ENCODE data around the gene TMEM119. TPM values are rescaled to one million over a fixed set of nuclear protein-coding genes. Genes with fewer than 3 reads are reported as not detected.

The TMEM119 gene, protein sequence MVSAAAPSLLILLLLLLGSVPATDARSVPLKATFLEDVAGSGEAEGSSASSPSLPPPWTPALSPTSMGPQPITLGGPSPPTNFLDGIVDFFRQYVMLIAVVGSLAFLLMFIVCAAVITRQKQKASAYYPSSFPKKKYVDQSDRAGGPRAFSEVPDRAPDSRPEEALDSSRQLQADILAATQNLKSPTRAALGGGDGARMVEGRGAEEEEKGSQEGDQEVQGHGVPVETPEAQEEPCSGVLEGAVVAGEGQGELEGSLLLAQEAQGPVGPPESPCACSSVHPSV
- 0.68 TPM for polyA plus RNA-seq (2013, experiment 1 of 2)
- polyA plus RNA-seq (2013, experiment 2 of 2): 0.73 TPM

DNA sequence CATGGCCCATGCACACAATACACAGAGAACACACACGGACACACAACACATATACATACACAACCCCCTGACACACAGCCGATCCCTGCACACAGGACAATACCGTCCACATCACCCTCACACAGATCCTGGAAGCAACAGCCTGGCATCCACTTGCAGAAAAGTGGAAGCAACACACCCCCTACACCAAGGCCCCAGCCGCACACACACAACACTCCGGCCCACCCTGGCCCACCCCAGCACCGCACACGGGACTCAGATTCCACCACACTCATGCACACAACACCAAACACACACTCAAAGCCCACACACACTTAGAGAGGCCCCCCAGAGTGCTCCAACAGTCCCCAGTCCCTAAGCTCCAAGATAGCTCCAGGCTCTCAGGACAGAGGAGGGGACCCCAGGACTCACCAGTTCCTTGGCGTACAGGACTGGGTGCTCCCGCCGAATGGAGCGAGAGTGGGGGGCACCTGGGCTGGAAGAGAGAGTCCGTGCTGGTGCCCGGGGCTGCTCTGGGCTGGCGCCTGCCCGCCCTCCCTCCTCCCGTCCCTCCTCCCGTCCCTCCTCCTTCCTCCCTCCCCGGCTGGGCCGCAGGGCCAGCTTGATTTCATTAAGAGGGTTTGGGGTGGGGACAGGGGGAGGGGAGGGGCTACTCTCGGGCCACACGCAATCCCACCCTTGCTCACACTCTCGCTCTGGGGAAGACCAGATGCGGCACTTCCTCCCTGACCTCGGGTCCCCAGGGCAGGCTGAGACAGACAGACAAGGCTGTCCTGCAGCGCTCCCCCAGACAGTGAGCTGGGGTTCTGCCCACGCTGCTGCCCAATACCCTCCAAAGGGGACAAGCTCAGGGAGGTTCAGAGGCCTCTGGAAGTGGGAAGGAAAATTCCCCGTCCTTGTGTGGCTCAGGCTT is at the start of gene TMEM119:
Gene TMEM119 (minus strand): TSS at position 526 of the 913 bp plus-strand sequence. CDS start 5,701 bp downstream, outside the sequence.
- whole genome bisulfite sequencing, 2 donors (ENCODE audit: extremely low coverage in 2 of 2, insufficient read length in 2 of 2, insufficient replicate concordance in 1 of 2): no CpG with 5 or more reads among the region's 27 CpGs
- Histone ChIP-seq H2BK120ac (ENCODE audit: low read depth, low read length) (no peak within 1 kb of the TSS), H3K36me3 (replicated peaks in 1 of 2; ENCODE audit: control insufficient read depth in 2 of 2, insufficient read depth in 2 of 2, low read length in 2 of 2) (no peaks in the 10 kb centered on the region), H3K9me3 (replicated peaks in 1 of 2; ENCODE audit: control insufficient read depth in 2 of 2, insufficient read depth in 1 of 2, low read depth in 1 of 2, low read length in 2 of 2) (no peaks in the 10 kb centered on the region), H3K79me1 (ENCODE audit: low read depth, low read length) (no peaks in the 10 kb centered on the region), H3K27ac (replicated peaks; ENCODE audit: low read length) (no peak within 1 kb of the TSS), H2AFZ (ENCODE audit: low read length) (peak within 1 kb of the TSS; percentile 83), H4K8ac (ENCODE audit: low read depth, low read length) (peak within 1 kb of the TSS; percentile 29), H4K91ac (ENCODE audit: low read depth, low read length, poor library complexity) (peak within 1 kb of the TSS; percentile 38), H3K4me1 (ENCODE audit: control insufficient read depth in 2 of 2, insufficient read depth in 1 of 2, low read depth in 1 of 2, low read length in 2 of 2) (peaks cover 13 to 16% of the 10 kb centered on the region in 2 donors), H2AK5ac (ENCODE audit: low read depth, low read length) (peak within 1 kb of the TSS; percentile 43), H3K23ac (ENCODE audit: low read depth, low read length, poor library complexity) (no peak within 1 kb of the TSS), H2BK15ac (ENCODE audit: low read length) (peak within 1 kb of the TSS; percentile 18), H3K27me3 (ENCODE audit: control insufficient read depth in 3 of 3, insufficient read depth in 3 of 3, low read depth in 1 of 3, low read length in 3 of 3) (no peaks in the 10 kb centered on the region), H3K18ac (ENCODE audit: low read length) (peak within 1 kb of the TSS; percentile 78), H3K4ac (ENCODE audit: low read length) (no peak within 1 kb of the TSS), H3K4me3 (ENCODE audit: low read length in 2 of 2) (peak within 1 kb of the TSS; percentile 8 to 19), H3K4me2 (ENCODE audit: insufficient read depth, low read length, poor library complexity, severe bottlenecking) (no peak within 1 kb of the TSS), H2BK12ac (ENCODE audit: low read length) (peak within 1 kb of the TSS; percentile 63), H2BK5ac (ENCODE audit: low read length) (peak within 1 kb of the TSS; percentile 15), H3K9ac (ENCODE audit: low read depth, low read length, poor library complexity) (no peak within 1 kb of the TSS), H3K14ac (ENCODE audit: low read length) (no peak within 1 kb of the TSS)
- DNase-seq (ENCODE audit: low spot score): no peak

DNA sequence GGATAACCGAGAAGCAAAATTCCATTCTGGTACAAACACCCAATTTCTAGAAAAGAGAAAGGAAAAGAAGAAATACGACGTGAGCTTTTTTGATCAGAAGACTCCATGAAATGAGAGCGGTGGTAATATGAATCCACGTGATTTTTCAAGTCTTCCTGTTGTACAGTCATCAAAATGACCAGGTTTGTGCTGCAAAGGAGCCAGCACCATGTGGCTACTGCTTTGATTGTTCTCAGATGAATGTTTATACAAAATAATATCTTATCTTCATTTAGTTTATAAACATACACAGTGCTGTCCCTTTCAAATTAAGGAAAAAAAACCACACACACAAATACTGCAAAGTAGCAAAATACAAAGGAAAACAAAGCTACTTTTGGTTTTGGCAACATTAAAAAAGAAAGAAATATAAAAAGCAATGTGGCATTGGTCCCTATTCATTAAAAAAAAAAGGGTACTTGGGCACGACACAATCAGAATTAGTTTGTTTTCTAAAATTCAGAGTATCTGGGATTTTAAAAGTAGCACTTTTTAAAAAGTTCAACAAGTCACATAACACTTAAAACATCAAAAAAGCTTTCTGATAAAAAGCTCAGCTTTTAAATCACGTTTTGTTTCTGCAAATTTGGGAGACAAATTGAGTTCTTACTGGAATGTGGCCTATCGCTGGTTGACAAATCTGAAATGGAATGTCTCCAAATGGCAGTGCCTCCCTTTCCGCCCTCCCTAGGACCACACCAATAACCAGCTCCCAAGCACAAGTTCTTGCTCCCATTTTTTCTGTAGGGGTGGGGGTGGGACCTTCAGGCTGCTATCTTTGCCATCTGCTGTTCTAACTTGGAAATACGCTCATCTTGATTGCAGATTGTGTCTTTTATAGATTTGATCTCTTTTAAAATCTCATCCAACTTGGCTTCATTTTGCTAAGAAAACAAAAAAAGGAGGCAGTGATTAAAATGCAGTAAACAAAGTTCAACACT is 49.0 kb upstream of the TMEM119 start:
- H3K36me3 ChIP-seq (replicated peaks in 1 of 2; ENCODE audit: control insufficient read depth in 2 of 2, insufficient read depth in 2 of 2, low read length in 2 of 2): peaks cover 32 to 100% of the 10 kb centered on the region in 2 donors
- no peaks in the 10 kb centered on the region for H3K9me3 ChIP-seq (replicated peaks in 1 of 2; ENCODE audit: control insufficient read depth in 2 of 2, insufficient read depth in 1 of 2, low read depth in 1 of 2, low read length in 2 of 2)
- H3K4ac ChIP-seq (ENCODE audit: low read length): no peak overlapping the region
- no peak overlapping the region for H2AK5ac ChIP-seq (ENCODE audit: low read depth, low read length)
- no peak overlapping the region for H2BK120ac ChIP-seq (ENCODE audit: low read depth, low read length)
- H3K14ac ChIP-seq (ENCODE audit: low read length): no peak overlapping the region
- H3K79me1 ChIP-seq (ENCODE audit: low read depth, low read length): peaks cover 3% of the 10 kb centered on the region
- H2BK12ac ChIP-seq (ENCODE audit: low read length): no peak overlapping the region
- DNase-seq (ENCODE audit: low spot score): no peak
- WGBS, 2 donors (ENCODE audit: extremely low coverage in 2 of 2, insufficient read length in 2 of 2, insufficient replicate concordance in 1 of 2): no CpG with 5 or more reads among the region's 10 CpGs
- no peak overlapping the region for H3K23ac ChIP-seq (ENCODE audit: low read depth, low read length, poor library complexity)
- no peak overlapping the region for H4K91ac ChIP-seq (ENCODE audit: low read depth, low read length, poor library complexity)
- H4K8ac ChIP-seq (ENCODE audit: low read depth, low read length): no peak overlapping the region
- no peak overlapping the region for H3K18ac ChIP-seq (ENCODE audit: low read length)
- H3K4me2 ChIP-seq (ENCODE audit: insufficient read depth, low read length, poor library complexity, severe bottlenecking): no peak overlapping the region
- no peak overlapping the region for H2AFZ ChIP-seq (ENCODE audit: low read length)
- H3K27ac ChIP-seq (replicated peaks; ENCODE audit: low read length): no peak overlapping the region
- H3K27me3 ChIP-seq (ENCODE audit: control insufficient read depth in 3 of 3, insufficient read depth in 3 of 3, low read depth in 1 of 3, low read length in 3 of 3): no peaks in the 10 kb centered on the region
- H3K4me1 ChIP-seq (ENCODE audit: control insufficient read depth in 2 of 2, insufficient read depth in 1 of 2, low read depth in 1 of 2, low read length in 2 of 2): no peaks in the 10 kb centered on the region
- no peak overlapping the region for H2BK15ac ChIP-seq (ENCODE audit: low read length)
- no peak overlapping the region for H3K9ac ChIP-seq (ENCODE audit: low read depth, low read length, poor library complexity)
- H2BK5ac ChIP-seq (ENCODE audit: low read length): no peak overlapping the region
- H3K4me3 ChIP-seq (ENCODE audit: low read length in 2 of 2): no peak overlapping the region

DNA sequence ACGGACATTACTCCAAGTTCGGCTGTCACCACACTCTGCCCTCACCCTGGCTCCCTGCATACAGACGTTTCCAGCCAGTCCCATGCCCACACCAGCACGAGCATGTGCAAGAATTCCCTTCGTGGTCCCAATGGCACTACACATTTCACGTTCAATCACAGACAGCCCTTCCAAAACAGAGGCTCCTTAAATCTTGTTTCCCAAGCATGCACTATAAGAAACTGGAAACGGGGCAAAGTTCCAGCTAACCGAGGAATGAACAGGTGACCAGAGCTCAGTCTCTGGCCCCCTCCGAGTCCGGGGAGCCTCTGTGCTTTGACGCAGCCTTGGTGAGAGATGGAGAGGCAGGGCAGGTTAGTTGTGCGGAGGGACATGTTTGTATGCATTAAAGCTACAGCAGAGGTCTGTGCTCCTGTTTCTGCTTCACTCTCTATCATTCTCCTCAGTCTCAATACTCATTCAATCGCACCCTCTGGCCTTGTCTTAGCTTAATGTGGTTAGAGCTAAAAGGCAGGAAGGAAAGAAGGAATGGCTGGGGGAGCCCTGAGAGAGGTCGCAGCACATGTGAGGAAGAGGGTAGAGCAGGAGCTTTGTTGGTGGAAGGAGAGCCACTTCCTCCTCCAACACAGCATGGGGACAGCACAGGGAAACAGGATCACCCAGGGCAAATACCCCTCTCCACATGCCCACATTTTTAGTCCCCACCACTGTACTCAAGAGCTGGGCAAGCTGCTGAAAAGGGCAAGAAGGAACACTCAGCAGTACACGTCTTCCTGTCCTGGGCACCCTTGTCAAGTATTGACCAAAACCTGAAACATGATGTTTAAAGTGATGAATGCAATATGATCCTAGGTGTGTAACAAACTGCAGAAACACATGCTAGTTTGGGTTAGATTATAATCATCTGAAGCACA is 48.1 kb upstream of the TMEM119 start:
- peaks cover 3% of the 10 kb centered on the region for H3K79me1 ChIP-seq (ENCODE audit: low read depth, low read length)
- H2BK12ac ChIP-seq (ENCODE audit: low read length): no peak overlapping the region
- no peak overlapping the region for H3K9ac ChIP-seq (ENCODE audit: low read depth, low read length, poor library complexity)
- H2AFZ ChIP-seq (ENCODE audit: low read length): no peak overlapping the region
- no peak overlapping the region for H3K23ac ChIP-seq (ENCODE audit: low read depth, low read length, poor library complexity)
- H3K14ac ChIP-seq (ENCODE audit: low read length): no peak overlapping the region
- H2BK15ac ChIP-seq (ENCODE audit: low read length): no peak overlapping the region
- no peaks in the 10 kb centered on the region for H3K27me3 ChIP-seq (ENCODE audit: control insufficient read depth in 3 of 3, insufficient read depth in 3 of 3, low read depth in 1 of 3, low read length in 3 of 3)
- H2BK120ac ChIP-seq (ENCODE audit: low read depth, low read length): no peak overlapping the region
- H2BK5ac ChIP-seq (ENCODE audit: low read length): no peak overlapping the region
- H3K4me1 ChIP-seq (ENCODE audit: control insufficient read depth in 2 of 2, insufficient read depth in 1 of 2, low read depth in 1 of 2, low read length in 2 of 2): no peaks in the 10 kb centered on the region
- H3K4ac ChIP-seq (ENCODE audit: low read length): no peak overlapping the region
- no peak for DNase-seq (ENCODE audit: low spot score)
- H4K91ac ChIP-seq (ENCODE audit: low read depth, low read length, poor library complexity): no peak overlapping the region
- H3K18ac ChIP-seq (ENCODE audit: low read length): no peak overlapping the region
- no peak overlapping the region for H3K4me2 ChIP-seq (ENCODE audit: insufficient read depth, low read length, poor library complexity, severe bottlenecking)
- H4K8ac ChIP-seq (ENCODE audit: low read depth, low read length): no peak overlapping the region
- no CpG with 5 or more reads among the region's 15 CpGs for WGBS, 2 donors (ENCODE audit: extremely low coverage in 2 of 2, insufficient read length in 2 of 2, insufficient replicate concordance in 1 of 2)
- no peak overlapping the region for H2AK5ac ChIP-seq (ENCODE audit: low read depth, low read length)
- H3K9me3 ChIP-seq (replicated peaks in 1 of 2; ENCODE audit: control insufficient read depth in 2 of 2, insufficient read depth in 1 of 2, low read depth in 1 of 2, low read length in 2 of 2): no peaks in the 10 kb centered on the region
- H3K27ac ChIP-seq (replicated peaks; ENCODE audit: low read length): no peak overlapping the region
- H3K4me3 ChIP-seq (ENCODE audit: low read length in 2 of 2): no peak overlapping the region
- peaks cover 29 to 97% of the 10 kb centered on the region in 2 donors for H3K36me3 ChIP-seq (replicated peaks in 1 of 2; ENCODE audit: control insufficient read depth in 2 of 2, insufficient read depth in 2 of 2, low read length in 2 of 2)
